GM23338 (cell line): Measurements from ENCODE around the gene KLK2. TPM values are rescaled to one million over a fixed set of nuclear protein-coding genes. Genes with fewer than 3 reads are reported as not detected.

Experiments
- ATAC-seq: fragments of 200-7000 bp; cut with Tn5 transposase; 3 replicates; pipeline ENCODE4 v1.9.1; 2020
- DNase-seq: peaks from one replicate; pipeline ENCODE4 v3.0.0-alpha.2; 2015; ENCODE audit warnings: low spot score
- H2AFZ ChIP-seq: fragments of 200-600 bp; sonication (generic); 2 replicates; pipeline ENCODE4 v1.8.0; 2016; ENCODE audit warnings: antibody characterized with exemption, mild to moderate bottlenecking, moderate library complexity
- H3F3A ChIP-seq: fragments of 200-600 bp; sonication (generic); replicated peaks from 2 replicates; pipeline ENCODE4 v1.8.0; 2017; ENCODE audit warnings: antibody characterized with exemption, mixed run types, low read depth
- H3K27ac ChIP-seq: fragments of 200-600 bp; sonication (generic); 2 replicates; pipeline ENCODE4 v1.6.1; 2016; ENCODE audit warnings: low read depth
- H3K27me3 ChIP-seq: fragments of 200-600 bp; sonication (generic); 2 replicates; pipeline ENCODE4 v1.8.0; 2016; ENCODE audit warnings: mild to moderate bottlenecking, mixed run types, moderate library complexity; ENCODE audit not compliant: insufficient read depth
- H3K36me3 ChIP-seq: fragments of 200-600 bp; sonication (generic); 2 replicates; pipeline ENCODE4 v1.8.0; 2016; ENCODE audit warnings: mild to moderate bottlenecking; ENCODE audit not compliant: insufficient read depth
- H3K4me1 ChIP-seq: fragments of 200-600 bp; sonication (generic); 2 replicates; pipeline ENCODE4 v1.8.0; 2016; ENCODE audit warnings: mild to moderate bottlenecking, moderate library complexity; ENCODE audit not compliant: insufficient read depth
- H3K4me2 ChIP-seq: fragments of 200-600 bp; sonication (generic); 2 replicates; pipeline ENCODE4 v1.7.1; 2017; ENCODE audit warnings: mixed run types
- H3K4me3 ChIP-seq: fragments of 200-600 bp; sonication (generic); 2 replicates; pipeline ENCODE4 v1.6.1; 2016; ENCODE audit warnings: mixed run types
- H3K79me2 ChIP-seq: fragments of 200-600 bp; sonication (generic); replicated peaks from 2 replicates; pipeline ENCODE4 v1.8.0; 2017; ENCODE audit warnings: mild to moderate bottlenecking; ENCODE audit not compliant: insufficient read depth
- H3K9me2 ChIP-seq: fragments of 200-600 bp; sonication (generic); 2 replicates; pipeline ENCODE4 v1.8.0; 2017; ENCODE audit not compliant: insufficient read depth
- H4K20me1 ChIP-seq: fragments of 200-600 bp; sonication (generic); replicated peaks from 2 replicates; pipeline ENCODE4 v1.8.0; 2017; ENCODE audit warnings: mild to moderate bottlenecking; ENCODE audit not compliant: insufficient read depth
- H3K27ac Mint-ChIP-seq: 2 replicates; pipeline ENCODE4 v1.8.0; 2020; ENCODE audit warnings: inconsistent platforms, mild to moderate bottlenecking, moderate library complexity, mixed read lengths
- H3K27me3 Mint-ChIP-seq: 3 replicates; pipeline ENCODE4 v1.8.0; 2022; ENCODE audit warnings: low read depth, mild to moderate bottlenecking, moderate library complexity, mixed read lengths, inconsistent platforms; ENCODE audit not compliant: insufficient read depth, poor library complexity
- H3K36me3 Mint-ChIP-seq: 3 replicates; pipeline ENCODE4 v1.8.0; 2021; ENCODE audit warnings: low read depth, mild to moderate bottlenecking, inconsistent platforms, moderate library complexity, mixed read lengths
- H3K4me1 Mint-ChIP-seq: 3 replicates; pipeline ENCODE4 v1.8.0; 2020; ENCODE audit warnings: mild to moderate bottlenecking, inconsistent platforms, mixed read lengths
- H3K4me3 Mint-ChIP-seq: 3 replicates; pipeline ENCODE4 v1.8.0; 2021; ENCODE audit warnings: moderate library complexity, mild to moderate bottlenecking, inconsistent platforms, mixed read lengths
- H3K9me3 Mint-ChIP-seq: 3 replicates; pipeline ENCODE4 v1.8.0; 2020; ENCODE audit warnings: moderate library complexity, mild to moderate bottlenecking, inconsistent platforms, mixed read lengths
- CREB1 ChIP-seq: fragments of 250-450 bp; sonication (Bioruptor Pico); IDR thresholded peaks from 2 replicates; pipeline ENCODE4 v1.5.0; 2020; ENCODE audit warnings: low read depth, mild to moderate bottlenecking, moderate library complexity
- CTCF ChIP-seq, 2 experiments: fragments of 200-600 bp in 1 of 2; sonication (generic) in 1 of 2; conservative IDR thresholded peaks; 2 replicates each; pipeline versions ENCODE4 v1.5.1 to v1.6.1; 2016 to 2017; ENCODE audit warnings: antibody characterized with exemption in 2 of 2, low read depth in 2 of 2, mild to moderate bottlenecking in 2 of 2, moderate library complexity in 1 of 2
- ETS1 ChIP-seq: IDR thresholded peaks from 2 replicates; pipeline ENCODE4 v1.6.1; 2016; ENCODE audit warnings: antibody characterized with exemption
- EZH2 ChIP-seq: fragments of 200-600 bp; sonication (generic); IDR thresholded peaks from one replicate; pipeline ENCODE4 v1.8.0; 2017; ENCODE audit warnings: antibody characterized with exemption, mild to moderate bottlenecking, low read depth; ENCODE audit not compliant: unreplicated experiment
- EZH2phosphoT487 ChIP-seq: fragments of 200-600 bp; sonication (generic); IDR thresholded peaks from one replicate; pipeline ENCODE4 v1.8.1; 2018; ENCODE audit warnings: antibody characterized with exemption; ENCODE audit not compliant: unreplicated experiment
- JUNB ChIP-seq: IDR thresholded peaks from one replicate; pipeline ENCODE4 v1.6.1; 2016; ENCODE audit warnings: antibody characterized with exemption; ENCODE audit not compliant: unreplicated experiment
- NANOG ChIP-seq: IDR thresholded peaks from 2 replicates; pipeline ENCODE4 v1.6.1; 2016; ENCODE audit warnings: antibody characterized with exemption, borderline replicate concordance
- REST ChIP-seq: IDR thresholded peaks from one replicate; pipeline ENCODE4 v1.6.1; 2018; ENCODE audit warnings: antibody characterized with exemption; ENCODE audit not compliant: unreplicated experiment
- STAT1 ChIP-seq: IDR thresholded peaks from one replicate; pipeline ENCODE4 v1.6.1; 2016; ENCODE audit warnings: antibody characterized with exemption; ENCODE audit not compliant: unreplicated experiment
- ZNF114 ChIP-seq: fragments of 250-450 bp; sonication (Bioruptor Pico); IDR thresholded peaks from 2 replicates; pipeline ENCODE4 v1.5.0; 2020; ENCODE audit warnings: mild to moderate bottlenecking, moderate library complexity
- ZNF331 ChIP-seq: fragments of 250-450 bp; sonication (Bioruptor Pico); IDR thresholded peaks from 2 replicates; pipeline ENCODE4 v1.5.0; 2020; ENCODE audit warnings: low read depth, mild to moderate bottlenecking, moderate library complexity
- ZNF462 ChIP-seq: fragments of 250-450 bp; sonication (Bioruptor Pico); IDR thresholded peaks from 2 replicates; pipeline ENCODE4 v1.5.0; 2020; ENCODE audit warnings: mild to moderate bottlenecking, moderate library complexity
- polyA plus RNA-seq: library from polyadenylated mRNA; unstranded; fragments of >200 nt; fragmentation: Nextera tagmentation; extraction: Ambion mirVana; gene quantifications from 2 replicates; pipeline ENCODE4 v1.2.1, GENCODE V29; 2016
- total RNA-seq: library from RNA; depleted of rRNA; stranded (reverse); fragments of >200 nt; shearing (Covaris generic); gene quantifications from 2 replicates; pipeline ENCODE4 v1.2.3, GENCODE V29; 2014

Gene KLK2
- total and polyA plus RNA-seq, 2 experiments from 2014 or later = 0.18 to 0.69 TPM

- no peaks in the 10 kb centered on the region for H3K4me1 Mint-ChIP-seq
- Histone ChIP-seq H3F3A (no peaks in the 10 kb centered on the region), H3K27me3 (peaks cover 8% of the 10 kb centered on the region; the same call in 1 of the 2 replicates), H4K20me1 (no peaks in the 10 kb centered on the region), H3K36me3 (no peaks in the 10 kb centered on the region), H3K9me2 (no peaks in the 10 kb centered on the region), H3K4me3 (no peak overlapping the region), H3K4me2 (no peak overlapping the region), H2AFZ (no peak overlapping the region), H3K27ac (no peak overlapping the region), H3K4me1 (no peaks in the 10 kb centered on the region), H3K79me2 (no peaks in the 10 kb centered on the region)
- DNase-seq (no peak), ATAC-seq (no peak)
- no peak overlapping the region for H3K27ac Mint-ChIP-seq
- peaks cover 13% of the 10 kb centered on the region; the same call in 2 of the 3 replicates for H3K36me3 Mint-ChIP-seq
- H3K9me3 Mint-ChIP-seq = peaks cover 62% of the 10 kb centered on the region
- peaks cover 4% of the 10 kb centered on the region for H3K27me3 Mint-ChIP-seq
- TF ChIP-seq STAT1 (no peak), ZNF331 (CRISPR knock-in tag) (no peak), EZH2 (no peak), ZNF462 (CRISPR knock-in tag) (no peak), ETS1 (no peak), JUNB (no peak), EZH2phosphoT487 (no peak), REST (no peak), NANOG (no peak), CREB1 (CRISPR knock-in tag) (no peak), ZNF114 (CRISPR knock-in tag) (no peak), CTCF (conservative IDR thresholded peaks at IDR 0.05; ENCODE audit: low read depth in 2 of 2) (no peak)
- no peak overlapping the region for H3K4me3 Mint-ChIP-seq
Measured at GRCh38 chr19:50843701-50844221, 29.5 kb upstream of the KLK2 start.
